KMS-11 (cell line): Measurements from ENCODE around the gene IST1.

Experiments
- H2AFZ ChIP-seq: fragments of 200-600 bp; sonication (generic); 2 replicates; pipeline ENCODE4 v1.6.1; 2016; ENCODE audit warnings: antibody characterized with exemption, mixed run types, low read depth
- H3K27ac ChIP-seq: fragments of 200-600 bp; sonication (generic); 2 replicates; pipeline ENCODE4 v1.6.1; 2016; ENCODE audit warnings: mild to moderate bottlenecking, mixed run types
- H3K27me3 ChIP-seq: fragments of 200-600 bp; sonication (generic); 2 replicates; pipeline ENCODE4 v1.6.1; 2017; ENCODE audit warnings: mild to moderate bottlenecking, low read depth, mixed run types, moderate library complexity; ENCODE audit not compliant: insufficient read depth
- H3K36me3 ChIP-seq: fragments of 200-600 bp; sonication (generic); 2 replicates; pipeline ENCODE4 v1.6.1; 2017; ENCODE audit warnings: mild to moderate bottlenecking, mixed run types; ENCODE audit not compliant: insufficient read depth
- H3K4me1 ChIP-seq: fragments of 200-600 bp; sonication (generic); 2 replicates; pipeline ENCODE4 v1.6.1; 2016; ENCODE audit warnings: mild to moderate bottlenecking, low read depth, mixed run types; ENCODE audit not compliant: poor library complexity, severe bottlenecking
- H3K4me2 ChIP-seq: fragments of 200-600 bp; sonication (generic); 2 replicates; pipeline ENCODE4 v1.7.0; 2016; ENCODE audit warnings: mild to moderate bottlenecking, mixed run types
- H3K4me3 ChIP-seq: fragments of 200-600 bp; sonication (generic); IDR thresholded peaks from 2 replicates; pipeline ENCODE4 v1.6.1; 2017; ENCODE audit warnings: low read depth, low read length, mixed read lengths; ENCODE audit not compliant: insufficient read depth
- H3K79me2 ChIP-seq: fragments of 200-600 bp; sonication (generic); 2 replicates; pipeline ENCODE4 v1.6.1; 2016; ENCODE audit warnings: low read depth, mixed run types; ENCODE audit not compliant: insufficient read depth
- H3K9ac ChIP-seq: fragments of 200-600 bp; sonication (generic); 2 replicates; pipeline ENCODE4 v1.6.1; 2016; ENCODE audit warnings: mild to moderate bottlenecking, mixed run types
- H4K20me1 ChIP-seq: fragments of 200-600 bp; sonication (generic); 2 replicates; pipeline ENCODE4 v1.6.1; 2016; ENCODE audit warnings: mild to moderate bottlenecking, mixed run types; ENCODE audit not compliant: insufficient read depth
- CTCF ChIP-seq: fragments of 200-600 bp; sonication (generic); conservative IDR thresholded peaks from 2 replicates; pipeline ENCODE4 v1.6.1; 2017; ENCODE audit warnings: low read depth, mild to moderate bottlenecking, antibody characterized with exemption, low read length, moderate library complexity, mixed read lengths

Gene IST1

GRCh38 chr16:71894921-71895678, at the start of gene IST1:
Gene IST1 (plus strand): TSS chr16:71895531. CDS start chr16:71915641, 20,110 bp downstream.
- no peak within 1 kb of the TSS for H3K4me3 ChIP-seq
- no peaks in the 10 kb centered on the region for H3K27me3 ChIP-seq
- H4K20me1 ChIP-seq: peaks cover 5% of the 10 kb centered on the region; the same call in 1 of the 2 replicates
- no peaks in the 10 kb centered on the region for H3K36me3 ChIP-seq
- peak within 1 kb of the TSS; percentile 91 for H3K27ac ChIP-seq
- H3K4me2 ChIP-seq: peak within 1 kb of the TSS; percentile 96
- peaks cover 19% of the 10 kb centered on the region for H3K4me1 ChIP-seq
- H2AFZ ChIP-seq: peak within 1 kb of the TSS; percentile 98
- peaks cover 48% of the 10 kb centered on the region for H3K79me2 ChIP-seq
- peak within 1 kb of the TSS; percentile 92 for H3K9ac ChIP-seq
- no peak for TF ChIP-seq CTCF

- Histone ChIP-seq H3K9ac (peak within 1 kb of the TSS; percentile 75), H4K20me1 (no peaks in the 10 kb centered on the region), H3K27ac (peak within 1 kb of the TSS; percentile 57), H3K27me3 (no peaks in the 10 kb centered on the region), H3K79me2 (peaks cover 29% of the 10 kb centered on the region), H3K4me2 (peak within 1 kb of the TSS; percentile 85), H2AFZ (peak within 1 kb of the TSS; percentile 82), H3K36me3 (peaks cover 4% of the 10 kb centered on the region; the same call in 1 of the 2 replicates), H3K4me3 (no peak within 1 kb of the TSS), H3K4me1 (peaks cover 19% of the 10 kb centered on the region)
- TF ChIP-seq CTCF: no peak
Measured at GRCh38 chr16:71845639-71846430, 49.5 kb upstream of the IST1 start, which contains the start of gene ATXN1L. Gene ATXN1L (plus strand): TSS chr16:71845976. CDS start chr16:71849741, 3,765 bp downstream.

GRCh38 chr16:71846431-71846830, 48.9 kb upstream of the IST1 start:
- peaks cover 29% of the 10 kb centered on the region for H3K79me2 ChIP-seq
- H2AFZ ChIP-seq: peak overlapping the region; percentile 82
- H3K36me3 ChIP-seq: peaks cover 4% of the 10 kb centered on the region; the same call in 1 of the 2 replicates
- H3K9ac ChIP-seq: peak overlapping the region; percentile 75
- H4K20me1 ChIP-seq: no peaks in the 10 kb centered on the region
- H3K27ac ChIP-seq: peak overlapping the region; percentile 47; the same call in 1 of the 2 replicates
- TF ChIP-seq CTCF: no peak
- peaks cover 19% of the 10 kb centered on the region for H3K4me1 ChIP-seq
- H3K4me2 ChIP-seq: peak overlapping the region; percentile 75
- no peaks in the 10 kb centered on the region for H3K27me3 ChIP-seq
- H3K4me3 ChIP-seq: no peak overlapping the region

GRCh38 chr16:71847096-71847495, 48.2 kb upstream of the IST1 start:
- peaks cover 4% of the 10 kb centered on the region; the same call in 1 of the 2 replicates for H3K36me3 ChIP-seq
- H3K79me2 ChIP-seq: peaks cover 29% of the 10 kb centered on the region
- H3K27me3 ChIP-seq: no peaks in the 10 kb centered on the region
- no peak overlapping the region for H3K4me3 ChIP-seq
- no peaks in the 10 kb centered on the region for H4K20me1 ChIP-seq
- no peak for TF ChIP-seq CTCF
- H3K4me1 ChIP-seq: peaks cover 22% of the 10 kb centered on the region
- peak overlapping the region; percentile 47; the same call in 1 of the 2 replicates for H3K27ac ChIP-seq
- 0 out of 2 replicates have a peak overlapping the region, but pooled peaks have one; percentile 75 for H3K9ac ChIP-seq
- no peak overlapping the region for H2AFZ ChIP-seq
- H3K4me2 ChIP-seq: peak overlapping the region; percentile 75
